ENCODE measurements around the gene ADRA2B.

Gene ADRA2B

GRCh38 chr2:96097441-96097840 lies 18.9 kb downstream of the ADRA2B start:
- H3K27me3 ChIP-seq (ENCODE audit: insufficient read depth, low read length): peaks cover 13% of the 10 kb centered on the region; the same call in 1 of the 2 replicates
- H3K79me2 ChIP-seq (ENCODE audit: insufficient read depth, low read length): no peaks in the 10 kb centered on the region
- H3K9me3 ChIP-seq (ENCODE audit: low read length): no peaks in the 10 kb centered on the region
- H3K4me1 ChIP-seq (ENCODE audit: insufficient read depth, low read length, severe bottlenecking): no peaks in the 10 kb centered on the region
- no peak overlapping the region for H3K4me3 ChIP-seq (ENCODE audit: low read depth, low read length, poor library complexity, severe bottlenecking)
- no peaks in the 10 kb centered on the region for H3F3A ChIP-seq (ENCODE audit: insufficient read depth, low read length)
- no peak for TF ChIP-seq CTCF (IDR thresholded peaks at IDR 0.05; ENCODE audit: low read length)
- H3K9ac ChIP-seq (ENCODE audit: low read length): no peak overlapping the region
- no peaks in the 10 kb centered on the region for H3K9me2 ChIP-seq (ENCODE audit: low read depth, low read length)
- no peak overlapping the region for H3K27ac ChIP-seq (ENCODE audit: low read depth, low read length, poor library complexity, severe bottlenecking)
- no peaks in the 10 kb centered on the region for H4K20me1 ChIP-seq (ENCODE audit: insufficient read depth, low read length)
- no peak overlapping the region for H2AFZ ChIP-seq (ENCODE audit: low read length)
- H3K4me2 ChIP-seq (ENCODE audit: low read length): no peak overlapping the region
- no peaks in the 10 kb centered on the region for H3K36me3 ChIP-seq (ENCODE audit: insufficient read depth, low read length)

GRCh38 chr2:96095116-96095636 lies 21.2 kb downstream of the ADRA2B start:
- no peaks in the 10 kb centered on the region for H3K79me2 ChIP-seq (ENCODE audit: insufficient read depth, low read length)
- no peak overlapping the region for H3K9ac ChIP-seq (ENCODE audit: low read length)
- no peaks in the 10 kb centered on the region for H4K20me1 ChIP-seq (ENCODE audit: insufficient read depth, low read length)
- H3K27me3 ChIP-seq (ENCODE audit: insufficient read depth, low read length): peaks cover 16% of the 10 kb centered on the region; the same call in 1 of the 2 replicates
- H3K9me2 ChIP-seq (ENCODE audit: low read depth, low read length): no peaks in the 10 kb centered on the region
- H3K4me1 ChIP-seq (ENCODE audit: insufficient read depth, low read length, severe bottlenecking): no peaks in the 10 kb centered on the region
- H3K36me3 ChIP-seq (ENCODE audit: insufficient read depth, low read length): no peaks in the 10 kb centered on the region
- no peak overlapping the region for H3K27ac ChIP-seq (ENCODE audit: low read depth, low read length, poor library complexity, severe bottlenecking)
- H3K4me3 ChIP-seq (ENCODE audit: low read depth, low read length, poor library complexity, severe bottlenecking): no peak overlapping the region
- no peaks in the 10 kb centered on the region for H3F3A ChIP-seq (ENCODE audit: insufficient read depth, low read length)
- no peak overlapping the region for H2AFZ ChIP-seq (ENCODE audit: low read length)
- H3K9me3 ChIP-seq (ENCODE audit: low read length): no peaks in the 10 kb centered on the region
- no peak overlapping the region for H3K4me2 ChIP-seq (ENCODE audit: low read length)
- TF ChIP-seq CTCF (IDR thresholded peaks at IDR 0.05; ENCODE audit: low read length): no peak
- TF ChIP-seq EZH2 (IDR thresholded peaks at IDR 0.05; ENCODE audit: borderline replicate concordance, low read length): no peak

- Histone ChIP-seq H3F3A (ENCODE audit: insufficient read depth, low read length) (no peaks in the 10 kb centered on the region), H3K27me3 (ENCODE audit: insufficient read depth, low read length) (peaks cover 17% of the 10 kb centered on the region; the same call in 1 of the 2 replicates)
Measured at GRCh38 chr2:96093528-96093927, 22.8 kb downstream of the ADRA2B start.

More at GRCh38 chr2:96093528-96093927, 22.8 kb downstream of the ADRA2B start:
- Histone ChIP-seq H2AFZ (ENCODE audit: low read length) (no peak overlapping the region), H3K4me1 (ENCODE audit: insufficient read depth, low read length, severe bottlenecking) (no peaks in the 10 kb centered on the region), H3K9me2 (ENCODE audit: low read depth, low read length) (no peaks in the 10 kb centered on the region), H3K4me2 (ENCODE audit: low read length) (no peak overlapping the region), H4K20me1 (ENCODE audit: insufficient read depth, low read length) (no peaks in the 10 kb centered on the region), H3K79me2 (ENCODE audit: insufficient read depth, low read length) (no peaks in the 10 kb centered on the region), H3K4me3 (ENCODE audit: low read depth, low read length, poor library complexity, severe bottlenecking) (no peak overlapping the region), H3K9ac (ENCODE audit: low read length) (no peak overlapping the region), H3K9me3 (ENCODE audit: low read length) (no peaks in the 10 kb centered on the region), H3K27ac (ENCODE audit: low read depth, low read length, poor library complexity, severe bottlenecking) (no peak overlapping the region), H3K36me3 (ENCODE audit: insufficient read depth, low read length) (no peaks in the 10 kb centered on the region)
- TF ChIP-seq CTCF (IDR thresholded peaks at IDR 0.05; ENCODE audit: low read length): no peak
- TF ChIP-seq EZH2 (IDR thresholded peaks at IDR 0.05; ENCODE audit: borderline replicate concordance, low read length): no peak

Measured in OCI-LY1 (cell line).